ENCODE measurements around the gene PADI6. TPM values are rescaled to one million over a fixed set of nuclear protein-coding genes. Genes with fewer than 3 reads are reported as not detected.
"Not testable (repeated sequence)": the region's sequence is repeated elsewhere in the genome, so short reads cannot be mapped to it uniquely, and the experiment has no call there.

PADI6 gene
- total RNA-seq, 4 donors from 2014 or later: not detected

DNA sequence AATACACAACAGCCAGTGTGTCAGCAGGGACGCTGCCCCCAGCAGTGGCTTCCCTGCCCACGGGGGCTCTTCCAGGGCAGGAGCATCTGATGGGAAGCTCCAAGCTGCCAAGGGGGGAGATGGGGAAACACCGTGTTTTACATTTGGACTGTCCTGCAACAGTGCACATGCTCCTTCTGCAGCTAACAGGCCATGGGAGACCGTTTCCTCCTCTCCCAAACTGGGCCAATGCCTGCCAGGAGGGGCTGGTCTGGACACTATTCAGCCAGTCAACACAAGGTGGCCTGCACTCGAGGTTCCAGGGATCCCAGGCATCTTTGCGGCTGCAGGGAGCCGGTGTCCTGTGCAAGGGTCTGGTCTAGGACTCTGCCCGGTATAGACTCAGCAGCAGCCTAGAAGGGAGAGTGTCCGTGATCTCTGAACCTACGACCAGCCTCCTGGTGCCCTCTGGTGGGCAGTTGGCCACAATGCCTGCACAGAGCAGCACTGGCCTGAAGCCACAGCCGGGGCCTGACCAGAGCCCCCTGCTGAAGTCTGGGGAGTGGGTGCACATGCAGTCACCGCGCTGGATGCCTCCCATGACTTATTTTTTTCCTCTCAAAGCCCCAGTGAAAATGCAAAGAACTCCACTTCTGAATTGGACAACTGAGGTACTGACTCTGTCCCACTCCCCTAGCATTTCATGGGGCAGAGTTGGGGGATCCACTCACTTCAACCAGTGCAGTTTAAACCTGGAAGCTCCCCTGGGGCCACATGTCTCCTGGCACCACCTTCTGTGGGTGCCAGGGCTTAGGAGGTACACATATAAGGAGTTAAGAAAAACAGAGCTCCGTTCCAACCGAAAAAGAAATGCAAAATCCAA lies 34.1 kb downstream of the PADI6 start:
- H3K4me3 ChIP-seq: no peak overlapping the region
- no peaks in the 10 kb centered on the region for H3K27me3 ChIP-seq
- H3K9me3 ChIP-seq: no peaks in the 10 kb centered on the region
- no peaks in the 10 kb centered on the region for H3K4me1 ChIP-seq
- TF ChIP-seq CTCF (IDR thresholded peaks at IDR 0.05): peak; percentile 23 to 73 (median 68)
- no peak for TF ChIP-seq POLR2A (IDR thresholded peaks at IDR 0.05)
- peak; percentile 24 to 76 (median 76) for DNase-seq
- H3K36me3 ChIP-seq: peaks cover 0 to 30% (median 0%) of the 10 kb centered on the region in 3 donors
- no peak overlapping the region for H3K27ac ChIP-seq

- peaks cover 0 to 38% (median 0%) of the 10 kb centered on the region in 3 donors for H3K36me3 ChIP-seq
- H3K27ac ChIP-seq, H3K27me3 ChIP-seq, H3K9me3 ChIP-seq, DNase-seq, H3K4me1 ChIP-seq, H3K4me3 ChIP-seq: not testable (repeated sequence)
These were observed 34.9 kb downstream of the PADI6 start for GRCh38 chr1:17406760-17407475.

GRCh38 chr1:17407786-17408514 lies 36.0 kb downstream of the PADI6 start:
- H3K36me3 ChIP-seq: peaks cover 0 to 48% (median 0%) of the 10 kb centered on the region in 3 donors
- H3K9me3 ChIP-seq: not testable (repeated sequence)

DNA sequence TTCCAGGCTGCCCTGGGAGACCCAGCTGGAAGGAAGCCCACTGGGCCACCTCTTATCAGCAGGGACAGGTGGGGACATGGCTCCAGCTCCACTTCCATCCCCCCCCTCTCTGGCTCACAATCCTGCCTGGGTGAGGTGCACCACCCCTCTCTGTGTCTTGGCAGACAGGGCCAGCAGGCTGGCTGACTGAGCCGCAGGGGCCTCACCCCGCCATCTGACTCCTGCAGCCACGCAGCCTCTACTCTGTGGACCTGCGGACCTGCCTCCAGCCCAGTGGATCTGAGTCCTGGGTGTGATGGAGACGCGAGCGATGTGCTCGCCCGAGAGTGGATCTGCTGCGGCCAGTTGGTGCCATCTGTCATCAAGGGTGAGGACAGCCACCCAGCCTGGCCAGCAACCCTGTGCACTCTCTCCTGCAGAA lies 37.4 kb downstream of the PADI6 start:
- H3K27me3 ChIP-seq: no peaks in the 10 kb centered on the region
- no peaks in the 10 kb centered on the region for H3K4me1 ChIP-seq
- no peak for TF ChIP-seq POLR2A (IDR thresholded peaks at IDR 0.05)
- no peak for TF ChIP-seq CTCF (IDR thresholded peaks at IDR 0.05)
- H3K27ac ChIP-seq: no peak overlapping the region
- H3K36me3 ChIP-seq: peaks cover 0 to 60% (median 0%) of the 10 kb centered on the region in 3 donors
- H3K4me3 ChIP-seq: no peak overlapping the region
- no peak for DNase-seq
- no peaks in the 10 kb centered on the region for H3K9me3 ChIP-seq

More at GRCh38 chr1:17407786-17408514, 36.0 kb downstream of the PADI6 start:
- not testable (repeated sequence) for H3K4me3 ChIP-seq, H3K27ac ChIP-seq, H3K27me3 ChIP-seq, DNase-seq, H3K4me1 ChIP-seq

DNA sequence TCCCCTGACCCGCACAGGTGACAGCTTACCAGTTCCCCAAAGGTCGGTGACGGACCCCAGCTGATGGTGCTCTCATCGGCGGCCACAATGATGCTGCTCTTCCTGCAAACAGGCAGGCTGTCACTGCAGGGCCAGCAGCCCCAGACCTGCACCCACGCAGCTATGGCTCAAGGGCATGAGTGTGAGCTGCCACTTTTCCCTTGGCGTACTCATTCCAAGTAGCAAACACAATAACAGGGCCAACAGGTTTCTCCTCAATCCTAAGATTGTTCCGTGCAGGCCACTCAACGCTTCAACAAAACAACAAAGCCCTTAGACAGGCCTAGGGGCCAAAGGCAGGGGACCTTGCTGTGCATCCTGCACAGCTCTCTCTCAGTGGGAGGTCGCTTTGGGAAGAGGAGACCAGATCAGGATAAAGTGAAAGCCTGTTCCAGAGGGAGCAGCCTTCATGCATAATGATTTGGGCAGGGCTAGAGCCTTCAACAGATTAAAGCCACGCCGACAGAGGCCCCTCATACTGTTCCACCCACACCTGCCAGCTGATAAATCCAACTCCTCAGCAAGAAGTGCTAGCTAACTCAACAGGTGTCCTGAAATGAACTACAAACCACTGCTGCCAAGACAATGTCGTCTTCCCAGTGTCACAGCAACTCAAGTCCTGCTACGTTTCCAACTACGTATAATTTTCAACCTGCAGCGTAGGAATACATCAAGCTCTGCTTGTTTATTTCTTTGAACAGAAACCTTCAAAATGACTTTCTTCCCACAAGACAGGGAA lies 40.3 kb downstream of the PADI6 start:
- Histone ChIP-seq H3K27me3 (no peaks in the 10 kb centered on the region), H3K36me3 (peaks cover 0 to 89% (median 0%) of the 10 kb centered on the region in 3 donors), H3K4me1 (no peaks in the 10 kb centered on the region), H3K9me3 (no peaks in the 10 kb centered on the region), H3K27ac (no peak overlapping the region), H3K4me3 (no peak overlapping the region)
- TF ChIP-seq POLR2A (IDR thresholded peaks at IDR 0.05): no peak
- TF ChIP-seq CTCF (IDR thresholded peaks at IDR 0.05): no peak
- no peak for DNase-seq

DNA sequence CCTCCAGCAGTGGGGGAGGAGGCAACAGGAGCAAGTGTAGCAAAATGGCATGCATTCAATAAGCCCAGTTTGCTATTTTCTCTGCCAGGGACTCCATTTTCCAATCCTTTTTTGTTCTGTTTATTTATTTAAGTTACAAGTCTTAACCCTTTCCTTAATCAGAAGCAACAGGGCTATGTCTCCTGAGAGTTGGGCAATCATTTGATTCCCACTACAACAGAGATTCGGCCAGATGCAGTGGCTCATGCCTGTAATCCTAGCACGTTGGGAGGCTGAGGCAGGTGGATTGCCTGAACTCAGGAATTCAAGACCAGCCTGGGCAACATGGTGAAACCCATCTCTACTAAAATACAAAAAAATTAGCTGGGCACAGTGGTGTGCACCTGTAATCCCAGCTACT lies 42.0 kb downstream of the PADI6 start:
- Histone ChIP-seq H3K27me3 (no peaks in the 10 kb centered on the region), H3K36me3 (peaks cover 0 to 98% (median 0%) of the 10 kb centered on the region in 3 donors), H3K9me3 (no peaks in the 10 kb centered on the region), H3K4me1 (no peaks in the 10 kb centered on the region), H3K27ac (no peak overlapping the region), H3K4me3 (no peak overlapping the region)
- DNase-seq: no peak
- no peak for TF ChIP-seq POLR2A (IDR thresholded peaks at IDR 0.05)
- TF ChIP-seq CTCF (IDR thresholded peaks at IDR 0.05): no peak
